Mesothelial cell of epicardium (in vitro differentiated cells): ENCODE results near the gene USP54. TPM values are rescaled to one million over a fixed set of nuclear protein-coding genes. Genes with fewer than 3 reads are reported as not detected.

Experiments
- DNase-seq, 2 experiments: peaks; one replicate each; pipeline ENCODE4 v3.0.0; 2021; ENCODE audit warnings: low spot score in 2 of 2; ENCODE audit not compliant: unreplicated experiment in 2 of 2
- H3K27ac Mint-ChIP-seq: 2 replicates; pipeline ENCODE4 v1.8.0; 2021; ENCODE audit warnings: mixed read lengths
- H3K27me3 Mint-ChIP-seq: 2 replicates; pipeline ENCODE4 v1.8.0; 2021; ENCODE audit warnings: low read depth, mixed read lengths
- H3K36me3 Mint-ChIP-seq: 2 replicates; pipeline ENCODE4 v1.8.0; 2021; ENCODE audit warnings: mixed read lengths
- H3K4me1 Mint-ChIP-seq: 2 replicates; pipeline ENCODE4 v1.8.0; 2021; ENCODE audit warnings: mixed read lengths
- H3K4me3 Mint-ChIP-seq: 2 replicates; pipeline ENCODE4 v1.8.0; 2021; ENCODE audit warnings: mild to moderate bottlenecking, moderate library complexity, mixed read lengths
- H3K9me3 Mint-ChIP-seq: 2 replicates; pipeline ENCODE4 v1.8.0; 2021; ENCODE audit warnings: mixed read lengths
- total RNA-seq: library from RNA; stranded (reverse); gene quantifications from 3 replicates; pipeline ENCODE4 v1.2.1, GENCODE V29; 2021
- TF ChIP-seq, protein P1 (sequence below): fragments of 200-600 bp; sonication (generic); IDR thresholded peaks from one replicate; pipeline ENCODE4 v1.5.0; 2021; ENCODE audit warnings: antibody characterized with exemption; ENCODE audit not compliant: unreplicated experiment

Gene USP54
- total RNA-seq, 1 donor from 2014 or later = 26.7 TPM

DNA sequence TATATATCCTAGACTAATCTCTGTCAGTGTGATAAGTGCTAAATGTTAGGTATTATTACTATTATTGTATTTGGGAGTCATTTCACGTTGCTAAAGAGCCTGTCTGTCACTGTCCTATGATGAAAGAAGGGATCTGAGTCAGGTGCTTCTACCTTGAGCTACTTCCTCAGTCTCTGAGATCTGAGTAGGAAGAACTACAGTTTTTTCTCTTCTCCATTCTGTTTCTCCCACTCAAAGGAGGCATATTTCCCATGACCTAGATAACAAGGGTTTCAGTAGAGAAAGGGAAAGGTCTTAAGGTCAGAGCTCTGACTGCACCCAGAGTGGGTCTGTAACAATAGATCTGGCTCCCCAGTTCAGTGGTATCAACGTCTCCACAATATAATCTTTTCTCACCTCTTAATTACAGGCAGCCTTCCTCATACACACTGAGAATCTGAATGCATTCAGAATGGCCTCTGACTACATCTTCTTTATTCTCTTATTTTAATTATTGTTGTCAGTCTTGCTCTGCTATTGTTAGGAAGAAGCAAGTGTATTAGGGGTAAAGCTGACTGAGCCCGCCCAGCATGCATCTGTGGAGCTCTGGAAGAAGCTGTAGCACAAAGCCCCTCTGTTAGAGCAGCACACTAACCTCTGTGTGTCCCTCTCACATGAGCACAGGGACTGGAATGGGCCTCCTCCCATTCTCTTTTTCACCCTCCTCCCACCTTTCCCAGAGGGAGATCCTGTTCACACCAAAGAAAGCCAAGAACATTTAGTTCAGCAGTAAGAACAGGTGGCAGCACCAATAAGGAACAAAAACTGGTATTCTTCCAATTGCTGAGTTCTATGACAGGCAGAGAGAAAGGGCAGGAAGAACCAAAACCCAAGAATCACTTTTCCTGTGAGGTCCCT lies 38.1 kb downstream of the USP54 start:
- H3K36me3 Mint-ChIP-seq = peaks cover 4% of the 10 kb centered on the region
- no peak for DNase-seq
- no peak overlapping the region for H3K27ac Mint-ChIP-seq
- H3K4me1 Mint-ChIP-seq = no peaks in the 10 kb centered on the region
- H3K27me3 Mint-ChIP-seq = no peaks in the 10 kb centered on the region
- H3K4me3 Mint-ChIP-seq = no peak overlapping the region
- no peaks in the 10 kb centered on the region for H3K9me3 Mint-ChIP-seq
- TF ChIP-seq, protein P1, sequence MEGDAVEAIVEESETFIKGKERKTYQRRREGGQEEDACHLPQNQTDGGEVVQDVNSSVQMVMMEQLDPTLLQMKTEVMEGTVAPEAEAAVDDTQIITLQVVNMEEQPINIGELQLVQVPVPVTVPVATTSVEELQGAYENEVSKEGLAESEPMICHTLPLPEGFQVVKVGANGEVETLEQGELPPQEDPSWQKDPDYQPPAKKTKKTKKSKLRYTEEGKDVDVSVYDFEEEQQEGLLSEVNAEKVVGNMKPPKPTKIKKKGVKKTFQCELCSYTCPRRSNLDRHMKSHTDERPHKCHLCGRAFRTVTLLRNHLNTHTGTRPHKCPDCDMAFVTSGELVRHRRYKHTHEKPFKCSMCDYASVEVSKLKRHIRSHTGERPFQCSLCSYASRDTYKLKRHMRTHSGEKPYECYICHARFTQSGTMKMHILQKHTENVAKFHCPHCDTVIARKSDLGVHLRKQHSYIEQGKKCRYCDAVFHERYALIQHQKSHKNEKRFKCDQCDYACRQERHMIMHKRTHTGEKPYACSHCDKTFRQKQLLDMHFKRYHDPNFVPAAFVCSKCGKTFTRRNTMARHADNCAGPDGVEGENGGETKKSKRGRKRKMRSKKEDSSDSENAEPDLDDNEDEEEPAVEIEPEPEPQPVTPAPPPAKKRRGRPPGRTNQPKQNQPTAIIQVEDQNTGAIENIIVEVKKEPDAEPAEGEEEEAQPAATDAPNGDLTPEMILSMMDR = no peak

DNA sequence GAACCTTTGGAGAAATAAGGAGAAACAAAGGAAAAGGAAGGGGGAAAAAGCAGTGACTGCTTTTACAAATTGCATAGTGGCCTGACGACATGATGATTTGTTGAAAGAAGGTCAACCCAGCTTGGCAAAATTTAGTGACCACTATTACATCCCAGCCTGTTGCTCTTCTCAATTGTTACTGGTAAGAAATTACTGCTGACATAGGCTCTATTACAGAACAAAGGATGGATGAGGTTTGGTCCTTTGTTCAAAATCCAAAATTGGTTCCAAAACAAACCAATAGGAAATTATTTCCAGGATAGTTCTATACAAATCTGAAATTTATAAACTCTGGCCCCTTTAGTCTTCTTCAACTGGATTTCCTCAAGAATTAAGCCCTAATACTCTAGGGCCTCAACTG lies 39.6 kb downstream of the USP54 start:
- DNase-seq = no peak
- Mint-ChIP-seq H3K9me3 (no peaks in the 10 kb centered on the region), H3K27ac (no peak overlapping the region), H3K36me3 (peaks cover 7% of the 10 kb centered on the region), H3K4me1 (no peaks in the 10 kb centered on the region), H3K4me3 (no peak overlapping the region), H3K27me3 (no peaks in the 10 kb centered on the region)
- TF ChIP-seq, protein P1 = no peak

DNA sequence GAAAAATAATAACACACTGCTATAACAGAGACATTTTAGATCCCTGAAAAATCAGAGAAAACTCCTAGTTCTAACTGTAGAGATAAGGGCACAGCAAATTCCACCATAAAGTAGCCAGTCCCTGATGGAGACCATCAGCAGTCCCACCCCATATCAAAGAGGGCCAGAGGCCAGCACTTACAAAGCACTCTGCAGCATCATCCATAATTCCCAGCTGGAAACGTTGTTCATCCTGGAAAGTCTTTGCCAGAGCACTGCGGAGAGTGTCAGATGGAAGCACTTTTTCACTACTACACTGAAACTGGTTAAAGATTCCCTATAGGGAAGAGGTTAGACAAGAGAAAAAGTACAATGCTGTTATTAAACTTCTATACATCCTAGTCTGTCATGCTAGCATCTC lies 45.8 kb downstream of the USP54 start:
- Mint-ChIP-seq H3K27ac (no peak overlapping the region), H3K27me3 (no peaks in the 10 kb centered on the region), H3K36me3 (peaks cover 14% of the 10 kb centered on the region), H3K4me3 (no peak overlapping the region), H3K4me1 (no peaks in the 10 kb centered on the region), H3K9me3 (no peaks in the 10 kb centered on the region)
- TF ChIP-seq, protein P1 = no peak
- no peak for DNase-seq

DNA sequence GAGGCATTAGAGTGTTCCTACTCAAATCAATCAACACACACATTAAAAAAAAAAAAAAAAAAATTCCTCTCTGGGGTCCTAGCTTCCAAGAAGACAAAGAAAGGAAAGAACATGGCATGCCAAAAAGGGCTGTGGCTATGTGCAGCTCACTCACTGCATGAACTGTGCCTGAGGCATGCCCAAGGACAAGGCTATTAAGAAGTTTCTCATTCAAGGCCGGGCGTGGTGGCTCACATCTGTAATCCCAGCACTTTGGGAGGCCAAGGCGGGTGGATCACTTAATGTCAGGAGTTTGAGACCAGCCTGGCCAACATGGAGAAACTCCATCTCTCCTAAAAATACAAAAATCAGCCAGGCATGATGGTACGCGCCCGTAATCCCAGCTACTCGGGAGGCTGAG lies 53.4 kb downstream of the USP54 start:
- H3K4me1 Mint-ChIP-seq = peaks cover 5% of the 10 kb centered on the region
- peaks cover 12% of the 10 kb centered on the region for H3K36me3 Mint-ChIP-seq
- H3K4me3 Mint-ChIP-seq = no peak overlapping the region
- H3K9me3 Mint-ChIP-seq = no peaks in the 10 kb centered on the region
- H3K27ac Mint-ChIP-seq = no peak overlapping the region
- TF ChIP-seq, protein P1 = no peak
- H3K27me3 Mint-ChIP-seq = no peaks in the 10 kb centered on the region
- no peak for DNase-seq

DNA sequence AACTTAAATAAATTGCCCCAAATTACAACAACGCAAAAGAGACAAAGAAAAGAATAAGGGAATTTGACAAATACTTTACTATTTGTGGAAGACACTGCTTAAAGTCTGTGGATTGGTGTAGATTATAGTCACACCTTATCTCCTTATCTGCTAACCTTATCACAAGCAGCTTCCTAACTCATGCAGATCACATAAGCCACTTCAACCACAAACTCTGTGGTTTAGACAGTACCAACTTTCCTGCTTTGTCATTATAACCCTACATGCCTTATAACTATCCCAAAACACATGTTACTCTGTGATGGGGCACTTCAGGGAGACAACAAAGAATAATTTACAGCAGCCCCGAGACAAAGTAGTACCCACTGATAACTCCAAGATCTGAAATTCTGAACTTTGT lies 53.9 kb downstream of the USP54 start:
- H3K9me3 Mint-ChIP-seq = no peaks in the 10 kb centered on the region
- H3K27ac Mint-ChIP-seq = no peak overlapping the region
- peaks cover 5% of the 10 kb centered on the region for H3K4me1 Mint-ChIP-seq
- TF ChIP-seq, protein P1 = no peak
- peaks cover 12% of the 10 kb centered on the region for H3K36me3 Mint-ChIP-seq
- no peak overlapping the region for H3K4me3 Mint-ChIP-seq
- DNase-seq = no peak
- H3K27me3 Mint-ChIP-seq = no peaks in the 10 kb centered on the region
